Measurements from ENCODE around the gene ABI1. TPM values are rescaled to one million over a fixed set of nuclear protein-coding genes. Genes with fewer than 3 reads are reported as not detected.

The ABI1 gene
- total and polyA plus RNA-seq, 2 of the 13 experiments (the other 11 are each of a cell fraction or from before 2014, with no cell fraction given), result 20.9 to 22.9 TPM

DNA sequence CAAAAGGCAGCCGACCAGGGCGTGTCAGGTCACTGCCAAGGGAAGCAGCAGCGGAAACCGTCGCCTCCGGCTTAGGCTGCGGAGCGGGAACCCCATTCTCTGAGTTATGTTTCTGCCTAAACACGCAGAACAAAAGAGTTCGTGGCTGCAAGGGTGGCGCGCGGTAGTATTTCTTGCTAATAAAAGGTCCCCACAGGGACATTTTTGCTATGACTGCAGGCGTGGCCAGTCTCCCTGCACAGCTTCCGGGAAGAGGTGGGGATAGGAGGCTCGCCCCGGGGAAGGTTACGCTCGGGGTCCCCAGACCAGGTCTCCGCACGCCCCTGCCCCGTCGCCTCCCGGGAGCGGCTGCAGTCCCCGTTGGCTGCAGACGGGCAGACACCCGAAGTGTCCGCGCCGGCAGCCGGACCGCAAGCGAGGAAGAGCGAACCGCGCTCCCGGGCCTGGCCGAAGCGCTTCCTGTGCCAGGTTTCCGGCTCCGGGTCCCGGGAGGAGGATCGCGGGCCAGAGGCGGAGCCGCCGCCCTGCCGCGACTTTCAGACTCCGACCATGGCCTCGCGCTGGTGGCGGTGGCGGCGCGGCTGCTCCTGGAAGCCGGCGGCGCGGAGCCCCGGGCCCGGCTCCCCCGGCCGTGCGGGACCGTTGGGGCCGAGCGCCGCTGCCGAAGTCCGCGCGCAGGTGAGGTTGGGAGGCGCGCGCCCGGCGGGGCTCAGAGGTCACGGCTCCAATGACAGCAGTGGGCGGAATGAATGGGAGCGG, 163.4 kb downstream of the ABI1 start, which contains the start of gene PDSS1 (continued):
- TF ChIP-seq, protein P1, sequence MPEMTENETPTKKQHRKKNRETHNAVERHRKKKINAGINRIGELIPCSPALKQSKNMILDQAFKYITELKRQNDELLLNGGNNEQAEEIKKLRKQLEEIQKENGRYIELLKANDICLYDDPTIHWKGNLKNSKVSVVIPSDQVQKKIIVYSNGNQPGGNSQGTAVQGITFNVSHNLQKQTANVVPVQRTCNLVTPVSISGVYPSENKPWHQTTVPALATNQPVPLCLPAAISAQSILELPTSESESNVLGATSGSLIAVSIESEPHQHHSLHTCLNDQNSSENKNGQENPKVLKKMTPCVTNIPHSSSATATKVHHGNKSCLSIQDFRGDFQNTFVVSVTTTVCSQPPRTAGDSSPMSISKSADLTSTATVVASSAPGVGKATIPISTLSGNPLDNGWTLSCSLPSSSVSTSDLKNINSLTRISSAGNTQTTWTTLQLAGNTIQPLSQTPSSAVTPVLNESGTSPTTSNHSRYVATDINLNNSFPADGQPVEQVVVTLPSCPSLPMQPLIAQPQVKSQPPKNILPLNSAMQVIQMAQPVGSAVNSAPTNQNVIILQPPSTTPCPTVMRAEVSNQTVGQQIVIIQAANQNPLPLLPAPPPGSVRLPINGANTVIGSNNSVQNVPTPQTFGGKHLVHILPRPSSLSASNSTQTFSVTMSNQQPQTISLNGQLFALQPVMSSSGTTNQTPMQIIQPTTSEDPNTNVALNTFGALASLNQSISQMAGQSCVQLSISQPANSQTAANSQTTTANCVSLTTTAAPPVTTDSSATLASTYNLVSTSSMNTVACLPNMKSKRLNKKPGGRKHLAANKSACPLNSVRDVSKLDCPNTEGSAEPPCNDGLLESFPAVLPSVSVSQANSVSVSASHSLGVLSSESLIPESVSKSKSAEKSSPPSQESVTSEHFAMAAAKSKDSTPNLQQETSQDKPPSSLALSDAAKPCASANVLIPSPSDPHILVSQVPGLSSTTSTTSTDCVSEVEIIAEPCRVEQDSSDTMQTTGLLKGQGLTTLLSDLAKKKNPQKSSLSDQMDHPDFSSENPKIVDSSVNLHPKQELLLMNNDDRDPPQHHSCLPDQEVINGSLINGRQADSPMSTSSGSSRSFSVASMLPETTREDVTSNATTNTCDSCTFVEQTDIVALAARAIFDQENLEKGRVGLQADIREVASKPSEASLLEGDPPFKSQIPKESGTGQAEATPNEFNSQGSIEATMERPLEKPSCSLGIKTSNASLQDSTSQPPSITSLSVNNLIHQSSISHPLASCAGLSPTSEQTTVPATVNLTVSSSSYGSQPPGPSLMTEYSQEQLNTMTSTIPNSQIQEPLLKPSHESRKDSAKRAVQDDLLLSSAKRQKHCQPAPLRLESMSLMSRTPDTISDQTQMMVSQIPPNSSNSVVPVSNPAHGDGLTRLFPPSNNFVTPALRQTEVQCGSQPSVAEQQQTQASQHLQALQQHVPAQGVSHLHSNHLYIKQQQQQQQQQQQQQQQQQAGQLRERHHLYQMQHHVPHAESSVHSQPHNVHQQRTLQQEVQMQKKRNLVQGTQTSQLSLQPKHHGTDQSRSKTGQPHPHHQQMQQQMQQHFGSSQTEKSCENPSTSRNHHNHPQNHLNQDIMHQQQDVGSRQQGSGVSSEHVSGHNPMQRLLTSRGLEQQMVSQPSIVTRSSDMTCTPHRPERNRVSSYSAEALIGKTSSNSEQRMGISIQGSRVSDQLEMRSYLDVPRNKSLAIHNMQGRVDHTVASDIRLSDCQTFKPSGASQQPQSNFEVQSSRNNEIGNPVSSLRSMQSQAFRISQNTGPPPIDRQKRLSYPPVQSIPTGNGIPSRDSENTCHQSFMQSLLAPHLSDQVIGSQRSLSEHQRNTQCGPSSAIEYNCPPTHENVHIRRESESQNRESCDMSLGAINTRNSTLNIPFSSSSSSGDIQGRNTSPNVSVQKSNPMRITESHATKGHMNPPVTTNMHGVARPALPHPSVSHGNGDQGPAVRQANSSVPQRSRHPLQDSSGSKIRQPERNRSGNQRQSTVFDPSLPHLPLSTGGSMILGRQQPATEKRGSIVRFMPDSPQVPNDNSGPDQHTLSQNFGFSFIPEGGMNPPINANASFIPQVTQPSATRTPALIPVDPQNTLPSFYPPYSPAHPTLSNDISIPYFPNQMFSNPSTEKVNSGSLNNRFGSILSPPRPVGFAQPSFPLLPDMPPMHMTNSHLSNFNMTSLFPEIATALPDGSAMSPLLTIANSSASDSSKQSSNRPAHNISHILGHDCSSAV (CRISPR knock-in tag; IDR thresholded peaks at IDR 0.05; ENCODE audit: borderline replicate concordance), result no peak
- TF ChIP-seq ZNF251 (CRISPR knock-in tag; IDR thresholded peaks at IDR 0.05) (no peak), ZNF570 (CRISPR knock-in tag; IDR thresholded peaks at IDR 0.05; ENCODE audit: borderline replicate concordance) (no peak), NR2F6 (IDR thresholded peaks at IDR 0.05) (peak; percentile 33; the same call in 1 of the 2 replicates), NR2F6 (CRISPR knock-in tag; IDR thresholded peaks at IDR 0.05) (peak; percentile 78; the same call in 1 of the 2 replicates), KMT2A (CRISPR knock-in tag; IDR thresholded peaks at IDR 0.05) (0 out of 2 replicates have a peak, but pooled peaks have one; percentile 52), MEF2D (CRISPR knock-in tag; IDR thresholded peaks at IDR 0.05) (peak; percentile 29; the same call in 1 of the 2 replicates), ZFP62 (CRISPR knock-in tag; IDR thresholded peaks at IDR 0.05) (no peak), NRL (CRISPR knock-in tag; IDR thresholded peaks at IDR 0.05; ENCODE audit: borderline replicate concordance) (0 out of 2 replicates have a peak, but pooled peaks have one; percentile 18), ZNF776 (CRISPR knock-in tag; IDR thresholded peaks at IDR 0.05) (no peak; the same call in 1 of the 2 replicates), CEBPG (CRISPR knock-in tag; IDR thresholded peaks at IDR 0.05) (no peak), SIX4 (CRISPR knock-in tag; IDR thresholded peaks at IDR 0.05) (no peak), RARG (CRISPR knock-in tag; IDR thresholded peaks at IDR 0.05; ENCODE audit: low read depth) (no peak), FOSL1 (CRISPR knock-in tag; IDR thresholded peaks at IDR 0.05; ENCODE audit: borderline replicate concordance) (no peak), NKX3-1 (CRISPR knock-in tag; IDR thresholded peaks at IDR 0.05) (0 out of 2 replicates have a peak, but pooled peaks have one; percentile 12), SMAD1 (CRISPR knock-in tag; IDR thresholded peaks at IDR 0.05; ENCODE audit: borderline replicate concordance, low read depth) (peak; percentile 76; the same call in 1 of the 2 replicates), ZNF263 (CRISPR knock-in tag; IDR thresholded peaks at IDR 0.05) (peak; percentile 58)
- TF ChIP-seq, protein P2, sequence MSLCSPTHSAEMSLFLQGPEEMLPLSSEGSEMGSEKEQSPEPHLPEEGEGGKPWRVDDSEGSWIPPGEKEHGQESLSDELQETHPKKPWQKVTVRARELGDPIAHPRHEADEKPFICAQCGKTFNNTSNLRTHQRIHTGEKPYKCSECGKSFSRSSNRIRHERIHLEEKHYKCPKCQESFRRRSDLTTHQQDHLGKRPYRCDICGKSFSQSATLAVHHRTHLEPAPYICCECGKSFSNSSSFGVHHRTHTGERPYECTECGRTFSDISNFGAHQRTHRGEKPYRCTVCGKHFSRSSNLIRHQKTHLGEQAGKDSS (CRISPR knock-in tag; IDR thresholded peaks at IDR 0.05; ENCODE audit: borderline replicate concordance, low read depth), result no peak
- TF ChIP-seq, protein P3, sequence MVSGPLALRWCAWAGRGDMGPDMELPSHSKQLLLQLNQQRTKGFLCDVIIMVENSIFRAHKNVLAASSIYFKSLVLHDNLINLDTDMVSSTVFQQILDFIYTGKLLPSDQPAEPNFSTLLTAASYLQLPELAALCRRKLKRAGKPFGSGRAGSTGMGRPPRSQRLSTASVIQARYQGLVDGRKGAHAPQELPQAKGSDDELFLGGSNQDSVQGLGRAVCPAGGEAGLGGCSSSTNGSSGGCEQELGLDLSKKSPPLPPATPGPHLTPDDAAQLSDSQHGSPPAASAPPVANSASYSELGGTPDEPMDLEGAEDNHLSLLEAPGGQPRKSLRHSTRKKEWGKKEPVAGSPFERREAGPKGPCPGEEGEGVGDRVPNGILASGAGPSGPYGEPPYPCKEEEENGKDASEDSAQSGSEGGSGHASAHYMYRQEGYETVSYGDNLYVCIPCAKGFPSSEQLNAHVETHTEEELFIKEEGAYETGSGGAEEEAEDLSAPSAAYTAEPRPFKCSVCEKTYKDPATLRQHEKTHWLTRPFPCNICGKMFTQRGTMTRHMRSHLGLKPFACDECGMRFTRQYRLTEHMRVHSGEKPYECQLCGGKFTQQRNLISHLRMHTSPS (CRISPR knock-in tag; IDR thresholded peaks at IDR 0.05; ENCODE audit: low read depth), result no peak
